Measurements from ENCODE around the gene PPP2R2C. TPM values are rescaled to one million over a fixed set of nuclear protein-coding genes. Genes with fewer than 3 reads are reported as not detected.

Gene PPP2R2C
- total and polyA plus RNA-seq, 9 of the 15 experiments (the other 6 are each of a cell fraction or from before 2014, with no cell fraction given) = 0.04 to 0.06 TPM; not detected in 7

- Histone ChIP-seq H3K9me3 (replicated peaks; ENCODE audit: control insufficient read depth, insufficient read depth, low read depth, low read length) (no peaks in the 10 kb centered on the region), H3K79me2 (ENCODE audit: control insufficient read depth, insufficient read depth, low read length) (no peaks in the 10 kb centered on the region), H3K4me2 (ENCODE audit: insufficient read depth, low read length) (no peak overlapping the region), H3K27ac (ENCODE audit: extremely low read depth, low read depth, low read length) (no peak overlapping the region), H3K27me3 (ENCODE audit: control insufficient read depth in 2 of 2, insufficient read depth in 2 of 2, low read length in 2 of 2) (peaks cover 3 to 32% of the 10 kb centered on the region in 2 experiments; a peak in 3 of 5 replicates), H3K4me3 (no peak overlapping the region), H4K20me1 (replicated peaks; ENCODE audit: control insufficient read depth, insufficient read depth, low read length) (no peaks in the 10 kb centered on the region), H3K9me1 (ENCODE audit: control insufficient read depth, insufficient read depth, low read length) (no peaks in the 10 kb centered on the region), H3K9ac (ENCODE audit: insufficient read depth in 1 of 2, low read depth in 2 of 2, low read length in 2 of 2) (no peak overlapping the region), H3K4me1 (replicated peaks in 1 of 2; ENCODE audit: control insufficient read depth in 2 of 2, insufficient read depth in 2 of 2, low read length in 2 of 2) (no peaks in the 10 kb centered on the region), H3K36me3 (ENCODE audit: control insufficient read depth, insufficient read depth, low read length) (no peaks in the 10 kb centered on the region), H2AFZ (ENCODE audit: low read depth, low read length) (no peak overlapping the region)
- CTCF ChIA-PET (ENCODE audit: low intra/inter-chr PET ratio) = no interaction called here
- 0% methylated on average over 5 of the region's 5 CpGs for WGBS (ENCODE audit: insufficient coverage, low coverage, missing lambda C conversion rate)
- ATAC-seq (no peak), FAIRE-seq (no peak), DNase-seq (ENCODE audit: extremely low read depth in 1 of 4, low spot score in 3 of 4) (no peak)
- TF ChIP-seq YBX1 (IDR thresholded peaks at IDR 0.05) = no peak
- TF ChIP-seq THAP7 (CRISPR knock-in tag; IDR thresholded peaks at IDR 0.05) = no peak
- in situ Hi-C loops (cut with MboI) = no loop called here
- POLR2A ChIA-PET = no interaction called here
- no TSS peak for BruUV-seq (replicated peaks)
- intact Hi-C loops (cut with micrococcal nuclease) = no loop called here
Observed at GRCh38 chr4:6495736-6496135, 23.3 kb upstream of the PPP2R2C start.

GRCh38 chr4:6495296-6495590 is 22.8 kb upstream of the PPP2R2C start:
- Histone ChIP-seq H3K36me3 (ENCODE audit: control insufficient read depth, insufficient read depth, low read length) (no peaks in the 10 kb centered on the region), H3K9ac (ENCODE audit: insufficient read depth in 1 of 2, low read depth in 2 of 2, low read length in 2 of 2) (no peak overlapping the region), H3K79me2 (ENCODE audit: control insufficient read depth, insufficient read depth, low read length) (no peaks in the 10 kb centered on the region), H3K4me1 (replicated peaks in 1 of 2; ENCODE audit: control insufficient read depth in 2 of 2, insufficient read depth in 2 of 2, low read length in 2 of 2) (no peaks in the 10 kb centered on the region), H3K9me3 (replicated peaks; ENCODE audit: control insufficient read depth, insufficient read depth, low read depth, low read length) (no peaks in the 10 kb centered on the region), H4K20me1 (replicated peaks; ENCODE audit: control insufficient read depth, insufficient read depth, low read length) (no peaks in the 10 kb centered on the region), H3K27ac (ENCODE audit: extremely low read depth, low read depth, low read length) (no peak overlapping the region), H3K4me2 (ENCODE audit: insufficient read depth, low read length) (no peak overlapping the region), H3K27me3 (ENCODE audit: control insufficient read depth in 2 of 2, insufficient read depth in 2 of 2, low read length in 2 of 2) (peaks cover 3 to 28% of the 10 kb centered on the region in 2 experiments; a peak in 3 of 5 replicates), H2AFZ (ENCODE audit: low read depth, low read length) (no peak overlapping the region), H3K4me3 (no peak overlapping the region), H3K9me1 (ENCODE audit: control insufficient read depth, insufficient read depth, low read length) (no peaks in the 10 kb centered on the region)
- ATAC-seq = no peak
- 0% methylated on average over 7 of the region's 7 CpGs for WGBS (ENCODE audit: insufficient coverage, low coverage, missing lambda C conversion rate)
- intact Hi-C loops (cut with micrococcal nuclease) (no loop called here), in situ Hi-C loops (cut with MboI) (no loop called here)
- BruUV-seq (replicated peaks) = no TSS peak
- ChIA-PET POLR2A (no interaction called here), CTCF (ENCODE audit: low intra/inter-chr PET ratio) (no interaction called here)
- no peak for DNase-seq (ENCODE audit: extremely low read depth in 1 of 4, low spot score in 3 of 4)
- no peak for TF ChIP-seq YY1 (IDR thresholded peaks at IDR 0.05; ENCODE audit: borderline replicate concordance in 1 of 3, control insufficient read depth in 1 of 3, extremely low read depth in 1 of 3, insufficient read depth in 3 of 3, insufficient read length in 1 of 3, insufficient replicate concordance in 2 of 3, low read depth in 1 of 3, low read length in 2 of 3)
- no peak for FAIRE-seq
